Measurements from ENCODE around the gene PCA3.

Gene PCA3

GRCh38 chr9:76764138-76764537, at the start of gene PCA3:
Gene PCA3 (plus strand): TSS chr9:76764438.
- TF ChIP-seq EZH2phosphoT487 (conservative IDR thresholded peaks at IDR 0.05; ENCODE audit: low read length) (no peak), CTCF (IDR thresholded peaks at IDR 0.05; ENCODE audit: insufficient read depth, low read length, poor library complexity, severe bottlenecking) (no peak)
- Histone ChIP-seq H3K9ac (ENCODE audit: low read length) (no peak within 1 kb of the TSS), H3K4me2 (ENCODE audit: low read depth, low read length, poor library complexity, severe bottlenecking) (no peak within 1 kb of the TSS), H3F3A (ENCODE audit: insufficient read depth) (no peaks in the 10 kb centered on the region), H3K9me3 (ENCODE audit: insufficient read depth, low read length) (no peaks in the 10 kb centered on the region), H3K9me2 (replicated peaks; ENCODE audit: insufficient read depth, low read length) (no peaks in the 10 kb centered on the region), H3K27ac (ENCODE audit: low read depth, low read length) (no peak within 1 kb of the TSS), H3K4me3 (ENCODE audit: insufficient read depth, low read length, poor library complexity, severe bottlenecking) (no peak within 1 kb of the TSS), H3K36me3 (ENCODE audit: low read length) (no peaks in the 10 kb centered on the region), H3K79me2 (ENCODE audit: insufficient read depth, low read length) (no peaks in the 10 kb centered on the region), H4K20me1 (ENCODE audit: low read depth, low read length) (no peaks in the 10 kb centered on the region), H2AFZ (ENCODE audit: low read depth, low read length, severe bottlenecking) (no peak within 1 kb of the TSS), H3K27me3 (ENCODE audit: low read length) (no peaks in the 10 kb centered on the region)

GRCh38 chr9:76716085-76716672, 48.1 kb upstream of the PCA3 start:
- H3K9me3 ChIP-seq (ENCODE audit: insufficient read depth, low read length) = no peaks in the 10 kb centered on the region
- no peak overlapping the region for H3K27ac ChIP-seq (ENCODE audit: low read depth, low read length)
- H3K4me2 ChIP-seq (ENCODE audit: low read depth, low read length, poor library complexity, severe bottlenecking) = no peak overlapping the region
- no peaks in the 10 kb centered on the region for H3K79me2 ChIP-seq (ENCODE audit: insufficient read depth, low read length)
- H3K36me3 ChIP-seq (ENCODE audit: low read length) = no peaks in the 10 kb centered on the region
- TF ChIP-seq EZH2phosphoT487 (conservative IDR thresholded peaks at IDR 0.05; ENCODE audit: low read length) = no peak
- no peak for TF ChIP-seq CTCF (IDR thresholded peaks at IDR 0.05; ENCODE audit: insufficient read depth, low read length, poor library complexity, severe bottlenecking)
- H4K20me1 ChIP-seq (ENCODE audit: low read depth, low read length) = no peaks in the 10 kb centered on the region
- H3K9me2 ChIP-seq (replicated peaks; ENCODE audit: insufficient read depth, low read length) = no peaks in the 10 kb centered on the region
- H2AFZ ChIP-seq (ENCODE audit: low read depth, low read length, severe bottlenecking) = no peak overlapping the region
- no peak overlapping the region for H3K4me3 ChIP-seq (ENCODE audit: insufficient read depth, low read length, poor library complexity, severe bottlenecking)
- H3K27me3 ChIP-seq (ENCODE audit: low read length) = no peaks in the 10 kb centered on the region
- H3F3A ChIP-seq (ENCODE audit: insufficient read depth) = no peaks in the 10 kb centered on the region
- no peak overlapping the region for H3K9ac ChIP-seq (ENCODE audit: low read length)

GRCh38 chr9:76717176-76717575, 47.1 kb upstream of the PCA3 start:
- H3K9me3 ChIP-seq (ENCODE audit: insufficient read depth, low read length) = no peaks in the 10 kb centered on the region
- no peaks in the 10 kb centered on the region for H3K79me2 ChIP-seq (ENCODE audit: insufficient read depth, low read length)
- H3K27me3 ChIP-seq (ENCODE audit: low read length) = no peaks in the 10 kb centered on the region
- H2AFZ ChIP-seq (ENCODE audit: low read depth, low read length, severe bottlenecking) = no peak overlapping the region
- H3K36me3 ChIP-seq (ENCODE audit: low read length) = no peaks in the 10 kb centered on the region
- H3F3A ChIP-seq (ENCODE audit: insufficient read depth) = no peaks in the 10 kb centered on the region
- no peak overlapping the region for H3K9ac ChIP-seq (ENCODE audit: low read length)
- no peak overlapping the region for H3K27ac ChIP-seq (ENCODE audit: low read depth, low read length)
- no peaks in the 10 kb centered on the region for H4K20me1 ChIP-seq (ENCODE audit: low read depth, low read length)
- TF ChIP-seq EZH2phosphoT487 (conservative IDR thresholded peaks at IDR 0.05; ENCODE audit: low read length) = no peak
- no peak for TF ChIP-seq CTCF (IDR thresholded peaks at IDR 0.05; ENCODE audit: insufficient read depth, low read length, poor library complexity, severe bottlenecking)
- no peak overlapping the region for H3K4me2 ChIP-seq (ENCODE audit: low read depth, low read length, poor library complexity, severe bottlenecking)
- H3K4me3 ChIP-seq (ENCODE audit: insufficient read depth, low read length, poor library complexity, severe bottlenecking) = no peak overlapping the region
- H3K9me2 ChIP-seq (replicated peaks; ENCODE audit: insufficient read depth, low read length) = no peaks in the 10 kb centered on the region

All from SU-DHL-6 (cell line).